HCT116 (cell line): Measurements from ENCODE around the gene ERVFRD-1. TPM values are rescaled to one million over a fixed set of nuclear protein-coding genes. Genes with fewer than 3 reads are reported as not detected.

Experiments used
- ATAC-seq: fragments of 200-7000 bp; cut with Tn5 transposase; 2 replicates; pipeline ENCODE4 v1.9.1; 2020; ENCODE audit warnings: mild to moderate bottlenecking, moderate library complexity
- BruUV-seq: library from RNA; stranded (reverse); fragments of 400-500 nt; replicated peaks from 2 replicates; lab custom pipeline; 2021; lab: Mats Ljungman, UMichigan
- CTCF ChIA-PET: fragments of 300-600 bp; sonication (Branson Sonifier 250); formaldehyde crosslinking; loops from one replicate; lab custom pipeline; 2021; ENCODE audit warnings: antibody characterized with exemption; lab: Charles Lee
- POLR2A ChIA-PET: fragments of 300-600, 350-600 bp; sonication (Branson Sonifier 250); formaldehyde crosslinking; loops from one replicate; lab custom pipeline; 2021; ENCODE audit warnings: antibody characterized with exemption; lab: Charles Lee
- RAD21 ChIA-PET, 2 experiments: fragments of 300-600 bp; sonication (Branson Sonifier 250); formaldehyde crosslinking; loops; one replicate each; lab custom pipeline; 2023; ENCODE audit warnings: low total read pairs in 2 of 2; ENCODE audit not compliant: uncharacterized antibody in 2 of 2, unreplicated experiment in 2 of 2, low non-redundant PET in 1 of 2; lab: Charles Lee
- DNase-seq: peaks from one replicate; pipeline ENCODE4 v3.0.0-alpha.2; 2010; ENCODE audit warnings: low read depth, low spot score
- H2AFZ ChIP-seq: fragments of 200-600 bp; shearing (Covaris generic), sonication (generic); 2 replicates; pipeline ENCODE4 v1.6.1; 2017; ENCODE audit warnings: low read depth, mixed run types, mixed read lengths, antibody characterized with exemption, low read length; ENCODE audit not compliant: poor library complexity, severe bottlenecking
- H3K27ac ChIP-seq: 2 replicates; pipeline ENCODE4 v1.5.1; 2012; ENCODE audit warnings: low read depth, low read length
- H3K27me3 ChIP-seq: fragments of 200-600 bp; sonication (generic); 2 replicates; pipeline ENCODE4 v1.6.1; 2016; ENCODE audit warnings: mixed run types, low read length, mixed read lengths; ENCODE audit not compliant: insufficient read depth
- H3K36me3 ChIP-seq, 2 experiments: fragments of 200-500 bp in 1 of 2; fragments of 200-600 bp in 1 of 2; sonication (Bioruptor generic) in 1 of 2; sonication (generic) in 1 of 2; 2 replicates each; pipeline versions ENCODE4 v1.5.1 to v1.6.1; 2014 to 2016; ENCODE audit warnings: low read length in 2 of 2, inconsistent platforms in 1 of 2, mixed read lengths in 1 of 2, mixed run types in 1 of 2; ENCODE audit not compliant: insufficient read depth in 2 of 2, control insufficient read depth in 1 of 2
- H3K4me1 ChIP-seq, 2 experiments: fragments of 200-600 bp in 1 of 2; sonication (generic) in 1 of 2; 2 replicates each; pipeline versions ENCODE4 v1.5.1 to v1.6.1; 2012 to 2017; ENCODE audit warnings: low read length in 2 of 2, inconsistent platforms in 1 of 2, mild to moderate bottlenecking in 1 of 2, mixed read lengths in 1 of 2, mixed run types in 1 of 2, moderate library complexity in 1 of 2; ENCODE audit not compliant: insufficient read depth in 2 of 2, control insufficient read depth in 1 of 2
- H3K4me2 ChIP-seq: fragments of 200-600 bp; sonication (generic); 2 replicates; pipeline ENCODE4 v1.6.1; 2017; ENCODE audit warnings: mixed run types, low read length, mixed read lengths
- H3K4me3 ChIP-seq, 2 experiments: fragments of 200-600 bp in 1 of 2; sonication (generic) in 1 of 2; replicated peaks in 1 of 2; 2 replicates each; pipeline ENCODE4 v1.5.1; 2011 to 2016; ENCODE audit warnings: low read length in 2 of 2, control low read depth in 1 of 2, low read depth in 1 of 2, mild to moderate bottlenecking in 1 of 2, mixed read lengths in 1 of 2, mixed run types in 1 of 2
- H3K79me2 ChIP-seq: fragments of 200-600 bp; sonication (generic); 2 replicates; pipeline ENCODE4 v1.6.1; 2017; ENCODE audit warnings: mild to moderate bottlenecking, mixed run types, low read length, moderate library complexity, mixed read lengths; ENCODE audit not compliant: insufficient read depth
- H3K9ac ChIP-seq: fragments of 200-600 bp; sonication (generic); 2 replicates; pipeline ENCODE4 v1.6.1; 2016; ENCODE audit warnings: low read length, mixed read lengths
- H3K9me2 ChIP-seq: fragments of 200-600 bp; sonication (generic), shearing (Covaris generic); 2 replicates; pipeline ENCODE4 v1.6.1; 2017; ENCODE audit warnings: mixed run types, mild to moderate bottlenecking, moderate library complexity; ENCODE audit not compliant: insufficient read depth
- H3K9me3 ChIP-seq, 2 experiments: fragments of 200-500 bp in 1 of 2; fragments of 200-600 bp in 1 of 2; sonication (Bioruptor generic) in 1 of 2; sonication (generic) in 1 of 2; 2 replicates each; pipeline ENCODE4 v1.6.1; 2014 to 2017; ENCODE audit warnings: low read length in 2 of 2, mixed read lengths in 2 of 2, inconsistent platforms in 1 of 2, low read depth in 1 of 2, mild to moderate bottlenecking in 1 of 2, mixed run types in 1 of 2, moderate library complexity in 1 of 2; ENCODE audit not compliant: control insufficient read depth in 1 of 2, insufficient read depth in 1 of 2
- H4K20me1 ChIP-seq: fragments of 200-600 bp; sonication (generic), shearing (Covaris generic); 2 replicates; pipeline ENCODE4 v1.6.1; 2017; ENCODE audit warnings: mixed run types, mild to moderate bottlenecking, moderate library complexity; ENCODE audit not compliant: insufficient read depth
- CBX3 ChIP-seq: IDR thresholded peaks from 2 replicates; pipeline ENCODE4 v1.6.1; 2012; ENCODE audit warnings: low read depth
- CEBPB ChIP-seq: IDR thresholded peaks from 2 replicates; pipeline ENCODE4 v1.6.1; 2012; ENCODE audit warnings: low read depth
- EGR1 ChIP-seq: IDR thresholded peaks from 2 replicates; pipeline ENCODE4 v1.6.1; 2012; ENCODE audit warnings: low read depth
- EZH2phosphoT487 ChIP-seq: fragments of 200-600 bp; IDR thresholded peaks from 2 replicates; pipeline ENCODE4 v1.6.1; 2018; ENCODE audit warnings: antibody characterized with exemption, borderline replicate concordance
- JUND ChIP-seq: IDR thresholded peaks from 2 replicates; pipeline ENCODE4 v1.6.1; 2012
- POLR2A ChIP-seq: IDR thresholded peaks from 2 replicates; pipeline ENCODE4 v1.7.0; 2011; ENCODE audit warnings: borderline replicate concordance; ENCODE audit not compliant: insufficient read depth, insufficient read length; ENCODE audit errors: extremely low read depth
- REST ChIP-seq: IDR thresholded peaks from 2 replicates; pipeline ENCODE4 v1.6.1; 2012; ENCODE audit warnings: low read depth
- SP1 ChIP-seq: IDR thresholded peaks from 2 replicates; pipeline ENCODE4 v1.6.1; 2012; ENCODE audit warnings: low read depth
- SRF ChIP-seq: IDR thresholded peaks from 2 replicates; pipeline ENCODE4 v1.6.1; 2012; ENCODE audit warnings: low read depth
- TCF7L2 ChIP-seq: IDR thresholded peaks from 2 replicates; pipeline ENCODE4 v1.7.0; 2011; ENCODE audit warnings: borderline replicate concordance, inconsistent platforms; ENCODE audit not compliant: insufficient read depth, insufficient read length; ENCODE audit errors: extremely low read depth
- YY1 ChIP-seq: IDR thresholded peaks from 2 replicates; pipeline ENCODE4 v1.6.1; 2011; ENCODE audit warnings: low read length, low read depth, moderate library complexity, mild to moderate bottlenecking; ENCODE audit not compliant: insufficient replicate concordance; ENCODE audit errors: extremely low read depth
- ZFX ChIP-seq: fragments of 450-650 bp; IDR thresholded peaks from 2 replicates; pipeline ENCODE4 v1.6.1; 2017
- intact Hi-C: fragments of 100-400 bp; cut with micrococcal nuclease; formaldehyde crosslinking; loops from 2 replicates; pipeline ENCODE4 v1.10.0; 2022
- total RNA-seq: library from RNA; stranded (reverse); gene quantifications from one replicate; pipeline ENCODE4 v1.2.1, GENCODE V29; 2021; ENCODE audit not compliant: unreplicated experiment

ERVFRD-1 gene
- total RNA-seq, 1 experiment from 2014 or later = not detected

- Histone ChIP-seq H3K36me3 (no peaks in the 10 kb centered on the region), H4K20me1 (no peaks in the 10 kb centered on the region), H2AFZ (no peak overlapping the region), H3K9ac (no peak overlapping the region), H3K79me2 (no peaks in the 10 kb centered on the region), H3K9me3 (no peaks in the 10 kb centered on the region), H3K4me2 (no peak overlapping the region), H3K27ac (no peak overlapping the region), H3K4me1 (peaks cover 7 to 28% of the 10 kb centered on the region in 2 experiments; a peak in 3 of 4 replicates), H3K4me3 (no peak overlapping the region), H3K27me3 (no peaks in the 10 kb centered on the region), H3K9me2 (no peaks in the 10 kb centered on the region)
- POLR2A ChIA-PET = no interaction called here
- TF ChIP-seq SRF (no peak), CBX3 (no peak), YY1 (no peak), EGR1 (no peak), SP1 (no peak), EZH2phosphoT487 (no peak), TCF7L2 (no peak), ZFX (no peak), POLR2A (no peak), CEBPB (no peak), JUND (no peak), REST (no peak)
- no peak for DNase-seq
- CTCF ChIA-PET = no interaction called here
- RAD21 ChIA-PET = no interaction called here
- no peak for ATAC-seq
- intact Hi-C loops = no loop called here
- no TSS peak for BruUV-seq
Measured at GRCh38 chr6:11141295-11141694, 29.8 kb upstream of the ERVFRD-1 start.
